ENCODE data around the gene DOC2B. TPM values are rescaled to one million over a fixed set of nuclear protein-coding genes. Genes with fewer than 3 reads are reported as not detected.

Gene DOC2B
- total and polyA plus RNA-seq, 2 of the 13 experiments (the other 11 are each of a cell fraction or from before 2014, with no cell fraction given), result 0.09 to 0.22 TPM

DNA sequence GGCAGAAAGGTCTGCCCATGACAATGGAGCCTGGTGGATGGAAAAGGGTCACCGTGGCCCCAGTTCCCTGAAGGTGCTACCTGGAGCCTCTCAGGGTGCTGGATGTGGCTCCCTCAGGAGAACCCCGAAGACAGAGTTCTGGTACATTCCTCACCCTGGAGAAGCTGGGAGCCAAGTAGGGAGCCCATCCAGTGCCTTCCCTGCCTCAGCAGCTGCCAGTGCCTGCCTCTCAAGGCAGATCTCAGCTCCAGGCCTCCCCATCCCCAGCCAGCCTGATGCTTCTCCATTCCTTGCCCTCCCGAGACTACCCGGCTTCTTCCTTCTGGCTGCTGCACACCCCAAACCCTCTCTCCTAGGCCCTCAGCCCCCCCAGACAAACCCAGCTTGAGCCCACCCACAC is 23.5 kb downstream of the DOC2B start:
- Histone ChIP-seq H3K4me1 (ENCODE audit: insufficient read depth, low read length) (peaks cover 1% of the 10 kb centered on the region; the same call in 1 of the 2 replicates), H2AFZ (ENCODE audit: low read length) (no peak overlapping the region), H3K79me2 (ENCODE audit: insufficient read depth, low read length) (no peaks in the 10 kb centered on the region), H3K27ac (ENCODE audit: extremely low read length, insufficient read depth, low read length) (no peak overlapping the region), H3K27me3 (ENCODE audit: control insufficient read depth in 1 of 2, insufficient read depth in 2 of 2, low read length in 2 of 2) (peaks cover 6 to 39% of the 10 kb centered on the region in 2 experiments), H3K4me2 (ENCODE audit: low read depth, low read length) (no peak overlapping the region), H4K20me1 (ENCODE audit: insufficient read depth, low read length) (no peaks in the 10 kb centered on the region), H3K9me3 (ENCODE audit: low read length) (no peaks in the 10 kb centered on the region), H3K4me3 (replicated peaks in 1 of 3; ENCODE audit: insufficient read depth in 1 of 3, low read depth in 2 of 3, low read length in 3 of 3) (no peak overlapping the region), H3K36me3 (replicated peaks in 1 of 2; ENCODE audit: control insufficient read depth in 1 of 2, insufficient read depth in 2 of 2, low read length in 2 of 2) (no peaks in the 10 kb centered on the region), H3K9ac (ENCODE audit: insufficient read depth, low read depth, low read length) (no peak overlapping the region)
- no TSS peak for BruUV-seq (replicated peaks)
- no peak for FAIRE-seq
- WGBS (ENCODE audit: low lambda C conversion rate), result 2% methylated on average over 4 of the region's 4 CpGs
- intact Hi-C loops (cut with micrococcal nuclease; ENCODE audit: unreplicated experiment) (no loop called here), in situ Hi-C loops (cut with HindIII; ENCODE audit: extremely low pct_ligation_motif_present, low pct_unique_long_range_greater_than_20kb) (no loop called here)
- DNase-seq (ENCODE audit: low spot score), result no peak
- ATAC-seq, result no peak
- CTCF ChIA-PET (ENCODE audit: low intra/inter-chr PET ratio, low total read pairs), result no interaction called here
- TF ChIP-seq, protein P1, sequence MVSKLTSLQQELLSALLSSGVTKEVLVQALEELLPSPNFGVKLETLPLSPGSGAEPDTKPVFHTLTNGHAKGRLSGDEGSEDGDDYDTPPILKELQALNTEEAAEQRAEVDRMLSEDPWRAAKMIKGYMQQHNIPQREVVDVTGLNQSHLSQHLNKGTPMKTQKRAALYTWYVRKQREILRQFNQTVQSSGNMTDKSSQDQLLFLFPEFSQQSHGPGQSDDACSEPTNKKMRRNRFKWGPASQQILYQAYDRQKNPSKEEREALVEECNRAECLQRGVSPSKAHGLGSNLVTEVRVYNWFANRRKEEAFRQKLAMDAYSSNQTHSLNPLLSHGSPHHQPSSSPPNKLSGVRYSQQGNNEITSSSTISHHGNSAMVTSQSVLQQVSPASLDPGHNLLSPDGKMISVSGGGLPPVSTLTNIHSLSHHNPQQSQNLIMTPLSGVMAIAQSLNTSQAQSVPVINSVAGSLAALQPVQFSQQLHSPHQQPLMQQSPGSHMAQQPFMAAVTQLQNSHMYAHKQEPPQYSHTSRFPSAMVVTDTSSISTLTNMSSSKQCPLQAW (CRISPR knock-in tag; IDR thresholded peaks at IDR 0.05), result no peak
- TF ChIP-seq CEBPG (CRISPR knock-in tag; IDR thresholded peaks at IDR 0.05) (no peak), SCMH1 (CRISPR knock-in tag; IDR thresholded peaks at IDR 0.05; ENCODE audit: borderline replicate concordance) (no peak), ZBTB8A (CRISPR knock-in tag; IDR thresholded peaks at IDR 0.05; ENCODE audit: borderline replicate concordance, low read depth) (no peak)
- POLR2A ChIA-PET, result no interaction called here

DNA sequence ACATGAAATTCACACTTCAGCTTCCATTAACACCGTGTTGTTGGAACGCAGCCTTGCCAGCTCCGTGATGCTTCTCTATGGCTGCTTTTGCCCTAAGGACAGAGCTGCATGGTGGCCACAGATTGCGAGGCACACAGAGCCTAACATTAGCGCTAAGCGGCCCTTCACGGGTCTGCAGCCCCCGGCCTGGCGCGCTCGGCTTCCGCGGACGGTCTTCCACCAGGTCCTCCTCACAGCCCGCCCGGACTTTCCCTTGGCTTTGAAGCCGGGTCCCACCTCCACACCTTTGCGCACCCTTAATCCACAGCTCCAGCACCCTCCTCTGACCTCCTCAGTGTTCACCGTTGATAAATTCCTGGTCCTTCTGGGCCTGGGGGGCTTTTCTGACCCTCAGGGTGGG is 24.5 kb downstream of the DOC2B start:
- intact Hi-C loops (cut with micrococcal nuclease; ENCODE audit: unreplicated experiment), result no loop called here
- CTCF ChIA-PET (ENCODE audit: low intra/inter-chr PET ratio, low total read pairs), result no interaction called here
- TF ChIP-seq, protein P2, sequence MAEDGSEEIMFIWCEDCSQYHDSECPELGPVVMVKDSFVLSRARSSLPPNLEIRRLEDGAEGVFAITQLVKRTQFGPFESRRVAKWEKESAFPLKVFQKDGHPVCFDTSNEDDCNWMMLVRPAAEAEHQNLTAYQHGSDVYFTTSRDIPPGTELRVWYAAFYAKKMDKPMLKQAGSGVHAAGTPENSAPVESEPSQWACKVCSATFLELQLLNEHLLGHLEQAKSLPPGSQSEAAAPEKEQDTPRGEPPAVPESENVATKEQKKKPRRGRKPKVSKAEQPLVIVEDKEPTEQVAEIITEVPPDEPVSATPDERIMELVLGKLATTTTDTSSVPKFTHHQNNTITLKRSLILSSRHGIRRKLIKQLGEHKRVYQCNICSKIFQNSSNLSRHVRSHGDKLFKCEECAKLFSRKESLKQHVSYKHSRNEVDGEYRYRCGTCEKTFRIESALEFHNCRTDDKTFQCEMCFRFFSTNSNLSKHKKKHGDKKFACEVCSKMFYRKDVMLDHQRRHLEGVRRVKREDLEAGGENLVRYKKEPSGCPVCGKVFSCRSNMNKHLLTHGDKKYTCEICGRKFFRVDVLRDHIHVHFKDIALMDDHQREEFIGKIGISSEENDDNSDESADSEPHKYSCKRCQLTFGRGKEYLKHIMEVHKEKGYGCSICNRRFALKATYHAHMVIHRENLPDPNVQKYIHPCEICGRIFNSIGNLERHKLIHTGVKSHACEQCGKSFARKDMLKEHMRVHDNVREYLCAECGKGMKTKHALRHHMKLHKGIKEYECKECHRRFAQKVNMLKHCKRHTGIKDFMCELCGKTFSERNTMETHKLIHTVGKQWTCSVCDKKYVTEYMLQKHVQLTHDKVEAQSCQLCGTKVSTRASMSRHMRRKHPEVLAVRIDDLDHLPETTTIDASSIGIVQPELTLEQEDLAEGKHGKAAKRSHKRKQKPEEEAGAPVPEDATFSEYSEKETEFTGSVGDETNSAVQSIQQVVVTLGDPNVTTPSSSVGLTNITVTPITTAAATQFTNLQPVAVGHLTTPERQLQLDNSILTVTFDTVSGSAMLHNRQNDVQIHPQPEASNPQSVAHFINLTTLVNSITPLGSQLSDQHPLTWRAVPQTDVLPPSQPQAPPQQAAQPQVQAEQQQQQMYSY (CRISPR knock-in tag; IDR thresholded peaks at IDR 0.05), result no peak
- TF ChIP-seq TRIM24 (CRISPR knock-in tag; IDR thresholded peaks at IDR 0.05), result no peak
- no peak for TF ChIP-seq ZNF737 (CRISPR knock-in tag; IDR thresholded peaks at IDR 0.05; ENCODE audit: borderline replicate concordance)
- TF ChIP-seq ZNF547 (CRISPR knock-in tag; IDR thresholded peaks at IDR 0.05), result no peak
- TF ChIP-seq JARID2 (CRISPR knock-in tag; IDR thresholded peaks at IDR 0.05; ENCODE audit: insufficient replicate concordance), result no peak
- TF ChIP-seq, protein P3, sequence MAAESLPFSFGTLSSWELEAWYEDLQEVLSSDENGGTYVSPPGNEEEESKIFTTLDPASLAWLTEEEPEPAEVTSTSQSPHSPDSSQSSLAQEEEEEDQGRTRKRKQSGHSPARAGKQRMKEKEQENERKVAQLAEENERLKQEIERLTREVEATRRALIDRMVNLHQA (CRISPR knock-in tag; IDR thresholded peaks at IDR 0.05), result no peak
- no peak for TF ChIP-seq MXI1 (IDR thresholded peaks at IDR 0.05; ENCODE audit: borderline replicate concordance, low read depth, low read length)
- no peak for TF ChIP-seq HNRNPL (IDR thresholded peaks at IDR 0.05; ENCODE audit: low read depth, low read length)
- no peak for TF ChIP-seq MBD4 (IDR thresholded peaks at IDR 0.05; ENCODE audit: borderline replicate concordance, low read length)
- no peak for TF ChIP-seq NR3C1 (CRISPR knock-in tag; IDR thresholded peaks at IDR 0.05)

More for the DNA sequence above, 24.5 kb downstream of the DOC2B start:
- DNase-seq (ENCODE audit: low spot score) (no peak), ATAC-seq (no peak), FAIRE-seq (no peak)
- H3K36me3 ChIP-seq (replicated peaks in 1 of 2; ENCODE audit: control insufficient read depth in 1 of 2, insufficient read depth in 2 of 2, low read length in 2 of 2), result no peaks in the 10 kb centered on the region
- no peak overlapping the region for H3K27ac ChIP-seq (ENCODE audit: extremely low read length, insufficient read depth, low read length)
- no peak overlapping the region for H2AFZ ChIP-seq (ENCODE audit: low read length)
- peaks cover 4 to 30% of the 10 kb centered on the region in 2 experiments; a peak in 3 of 5 replicates for H3K27me3 ChIP-seq (ENCODE audit: control insufficient read depth in 1 of 2, insufficient read depth in 2 of 2, low read length in 2 of 2)
- no peaks in the 10 kb centered on the region for H4K20me1 ChIP-seq (ENCODE audit: insufficient read depth, low read length)
- POLR2A ChIA-PET, result no interaction called here
- H3K4me1 ChIP-seq (ENCODE audit: insufficient read depth, low read length), result peaks cover 11% of the 10 kb centered on the region
- no peak overlapping the region for H3K4me3 ChIP-seq (replicated peaks in 1 of 3; ENCODE audit: insufficient read depth in 1 of 3, low read depth in 2 of 3, low read length in 3 of 3)
- H3K79me2 ChIP-seq (ENCODE audit: insufficient read depth, low read length), result no peaks in the 10 kb centered on the region
- no peaks in the 10 kb centered on the region for H3K9me3 ChIP-seq (ENCODE audit: low read length)
- 63% methylated on average over 19 of the region's 19 CpGs for WGBS (ENCODE audit: low lambda C conversion rate)
- no peak overlapping the region for H3K4me2 ChIP-seq (ENCODE audit: low read depth, low read length)
- H3K9ac ChIP-seq (ENCODE audit: insufficient read depth, low read depth, low read length), result no peak overlapping the region
- no TSS peak for BruUV-seq (replicated peaks)
- in situ Hi-C loops (cut with HindIII; ENCODE audit: extremely low pct_ligation_motif_present, low pct_unique_long_range_greater_than_20kb), result no loop called here

Measured in HepG2 (cell line).